ENCODE results near the gene OPN1SW.

GRCh38 chr7:128763541-128763940 is 12.1 kb downstream of the OPN1SW start:
- TF ChIP-seq CTCF (IDR thresholded peaks at IDR 0.05 in 8 of 11, conservative IDR thresholded peaks at IDR 0.05 in 3 of 11) (no peak), POLR2A (IDR thresholded peaks at IDR 0.05) (no peak), POLR2AphosphoS5 (IDR thresholded peaks at IDR 0.05) (no peak)

All from spleen (tissue), 7 donors.